Endothelial cell of umbilical vein (primary cell): ENCODE results near the gene AUTS2. TPM values are rescaled to one million over a fixed set of nuclear protein-coding genes. Genes with fewer than 3 reads are reported as not detected.
"Not testable (repeated sequence)": the region's sequence is repeated elsewhere in the genome, so short reads cannot be mapped to it uniquely, and the experiment has no call there.

ENCODE experiments used
- BruUV-seq: library from RNA; stranded (reverse); fragments of 400-500 nt; replicated peaks from 2 replicates; lab custom pipeline; 2021; lab: Mats Ljungman, UMichigan
- CTCF ChIA-PET: fragments of 300-600, 350-600 bp; sonication (Branson Sonifier 250); formaldehyde crosslinking; loops from one replicate; lab custom pipeline; 2021; ENCODE audit warnings: antibody characterized with exemption, inconsistent platforms; lab: Charles Lee
- POLR2A ChIA-PET: fragments of 300-600, 350-600 bp; sonication (Branson Sonifier 250); formaldehyde crosslinking; loops from one replicate; lab custom pipeline; 2021; ENCODE audit warnings: antibody characterized with exemption, inconsistent platforms; lab: Charles Lee
- DNase-seq: peaks from one replicate; pipeline ENCODE4 v3.0.0-alpha.2; 2011; ENCODE audit warnings: low read depth, low spot score
- FAIRE-seq: peaks from 2 replicates; lab custom pipeline; 2011; peaks lifted over from hg19 to GRCh38; lab: Jason Lieb, UNC
- H2AFZ ChIP-seq: 2 replicates; pipeline ENCODE4 v1.6.0; 2012; ENCODE audit warnings: low read depth, low read length, control low read depth, inconsistent platforms
- H3K27ac ChIP-seq: 2 replicates; pipeline ENCODE4 v1.5.1; 2011; ENCODE audit warnings: low read depth, mild to moderate bottlenecking, control low read depth, low read length, moderate library complexity; ENCODE audit not compliant: insufficient read depth
- H3K27me3 ChIP-seq, 2 experiments: 2 replicates each; pipeline versions ENCODE4 v1.6.0 to v1.6.1; 2011; ENCODE audit warnings: low read length in 2 of 2, mixed read lengths in 1 of 2; ENCODE audit not compliant: control insufficient read depth in 2 of 2, insufficient read depth in 2 of 2
- H3K36me3 ChIP-seq, 2 experiments: 2 replicates in 1 of 2; 3 replicates in 1 of 2; pipeline ENCODE4 v1.5.1; 2011; ENCODE audit warnings: low read length in 2 of 2, mild to moderate bottlenecking in 1 of 2, moderate library complexity in 1 of 2; ENCODE audit not compliant: control insufficient read depth in 2 of 2, insufficient read depth in 2 of 2; ENCODE audit errors: extremely low read depth in 1 of 2
- H3K4me1 ChIP-seq: 3 replicates; pipeline ENCODE4 v1.5.1; 2011; ENCODE audit warnings: mild to moderate bottlenecking, low read length; ENCODE audit not compliant: control insufficient read depth, insufficient read depth; ENCODE audit errors: extremely low read depth
- H3K4me2 ChIP-seq: 2 replicates; pipeline ENCODE4 v1.6.1; 2011; ENCODE audit warnings: low read length, control low read depth, mixed read lengths; ENCODE audit not compliant: insufficient read depth
- H3K4me3 ChIP-seq, 3 experiments: fragments of 200-600 bp in 1 of 3; sonication (generic), shearing (Covaris generic) in 1 of 3; replicated peaks in 1 of 3; 2 replicates each; pipeline ENCODE4 v1.5.1; 2011 to 2016; ENCODE audit warnings: control low read depth in 3 of 3, low read length in 3 of 3, mild to moderate bottlenecking in 2 of 3, inconsistent platforms in 1 of 3, low read depth in 1 of 3, moderate library complexity in 1 of 3; ENCODE audit not compliant: insufficient read depth in 1 of 3
- H3K79me2 ChIP-seq: 2 replicates; pipeline ENCODE4 v1.6.0; 2012; ENCODE audit warnings: low read length, inconsistent platforms; ENCODE audit not compliant: control insufficient read depth, insufficient read depth
- H3K9ac ChIP-seq: replicated peaks from 2 replicates; pipeline ENCODE3; 2011; ENCODE audit warnings: low read length, control low read depth; ENCODE audit not compliant: insufficient read depth; ENCODE audit errors: extremely low read depth
- H3K9me1 ChIP-seq: replicated peaks from 3 replicates; pipeline ENCODE4 v1.6.0; 2011; ENCODE audit warnings: mild to moderate bottlenecking, low read length; ENCODE audit not compliant: control insufficient read depth, insufficient read depth; ENCODE audit errors: extremely low read depth
- H3K9me3 ChIP-seq: replicated peaks from 2 replicates; pipeline ENCODE4 v1.5.1; 2012; ENCODE audit warnings: low read length, inconsistent platforms; ENCODE audit not compliant: control insufficient read depth, insufficient read depth
- H4K20me1 ChIP-seq: replicated peaks from 2 replicates; pipeline ENCODE3; 2011; ENCODE audit warnings: mild to moderate bottlenecking, low read length; ENCODE audit not compliant: control insufficient read depth, insufficient read depth; ENCODE audit errors: extremely low read depth
- EZH2 ChIP-seq: IDR thresholded peaks from 2 replicates; pipeline ENCODE4 v1.6.1; 2012; ENCODE audit warnings: borderline replicate concordance, low read depth, mild to moderate bottlenecking, moderate library complexity, low read length, inconsistent platforms; ENCODE audit not compliant: severe bottlenecking
- FOS ChIP-seq: IDR thresholded peaks from 2 replicates; pipeline ENCODE4 v1.6.1; 2011; ENCODE audit warnings: mild to moderate bottlenecking, low read length, moderate library complexity, borderline replicate concordance; ENCODE audit not compliant: insufficient read depth
- GATA2 ChIP-seq: IDR thresholded peaks from 2 replicates; pipeline ENCODE4 v1.7.0; 2011; ENCODE audit warnings: low read depth, mild to moderate bottlenecking, moderate library complexity, mixed read lengths, low read length; ENCODE audit not compliant: insufficient read length, insufficient read depth
- JUN ChIP-seq: IDR thresholded peaks from 2 replicates; pipeline ENCODE4 v1.6.1; 2011; ENCODE audit warnings: borderline replicate concordance, low read depth; ENCODE audit not compliant: insufficient read length, insufficient read depth
- MYC ChIP-seq: IDR thresholded peaks from one replicate; pipeline ENCODE4 v1.6.1; 2011; ENCODE audit warnings: mild to moderate bottlenecking, low read depth, low read length
- POLR2AphosphoS5 ChIP-seq: IDR thresholded peaks from 2 replicates; pipeline ENCODE4 v1.6.1; 2012; ENCODE audit warnings: low read depth, mild to moderate bottlenecking, control low read depth, low read length, moderate library complexity; ENCODE audit not compliant: insufficient read depth
- dilution Hi-C: fragments of 300-500 bp; cut with MboI; formaldehyde crosslinking; loops from one replicate; pipeline ENCODE4 v1.15.0; 2019; ENCODE audit warnings: low sequenced_read_pairs; ENCODE audit not compliant: extremely low pct_ligation_motif_present
- intact Hi-C: fragments of 100-400 bp; cut with micrococcal nuclease; formaldehyde crosslinking; loops from one replicate; pipeline ENCODE4 v1.10.0; 2022
- polyA plus RNA-seq, 4 experiments: library from polyadenylated mRNA; depleted of rRNA in 3 of 4; stranded (reverse) in 3 of 4; unstranded in 1 of 4; fragments of >200 nt; gene quantifications; 2 replicates each; pipeline versions ENCODE4 v1.2.1 to v1.2.3, GENCODE V29; 2011 to 2012; ENCODE audit warnings: missing spikeins in 1 of 4
- total RNA-seq: library from RNA; stranded (reverse); gene quantifications from 2 replicates; pipeline ENCODE4 v1.2.3, GENCODE V29; 2021
- TF ChIP-seq, protein P1 (sequence below): IDR thresholded peaks from 2 replicates; pipeline ENCODE4 v1.6.1; 2011; ENCODE audit not compliant: insufficient read depth, insufficient read length

Gene AUTS2
- total and polyA plus RNA-seq, 2 donors (not counting 3 experiments of a cell fraction or from before 2014, with no cell fraction given), result 0.59 to 8.0 TPM

DNA sequence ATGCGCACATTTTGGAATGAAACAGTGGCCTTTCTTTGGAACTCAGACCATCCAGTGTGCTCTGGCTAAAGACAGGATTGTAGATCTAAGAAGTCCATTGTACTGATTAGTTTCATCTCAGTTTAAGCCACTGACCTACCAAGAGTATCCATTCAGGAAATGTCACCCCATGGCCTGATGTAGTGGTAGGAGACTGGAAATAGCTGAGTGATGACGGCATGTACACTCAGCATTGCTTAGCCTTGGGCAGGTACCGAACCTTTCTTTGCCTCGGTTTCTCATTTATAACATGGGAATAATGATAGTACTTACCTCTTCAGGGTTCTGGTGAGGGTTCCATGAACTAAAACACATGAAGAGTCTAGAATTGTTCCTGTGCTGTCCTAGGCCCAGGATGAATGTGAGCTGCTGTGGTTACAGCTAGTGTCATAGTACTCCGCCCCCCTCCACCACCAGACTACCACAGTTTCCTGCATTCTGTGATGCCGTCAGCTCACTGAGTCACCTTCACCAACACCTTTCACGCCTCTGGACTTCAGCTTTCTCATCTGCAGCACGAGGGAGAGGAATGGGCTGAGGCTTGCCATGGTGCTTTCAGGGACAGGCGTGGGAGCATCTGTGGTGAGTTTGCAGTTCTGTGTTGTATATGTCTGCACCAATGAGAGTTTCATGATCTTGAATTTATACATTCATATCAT, 1049.7 kb downstream of the AUTS2 start:
- Histone ChIP-seq H3K36me3 (no peaks in the 10 kb centered on the region), H3K4me3 (no peak overlapping the region), H3K4me2 (no peak overlapping the region), H3K9me1 (no peaks in the 10 kb centered on the region), H3K9me3 (no peaks in the 10 kb centered on the region), H3K79me2 (no peaks in the 10 kb centered on the region), H2AFZ (no peak overlapping the region), H3K4me1 (no peaks in the 10 kb centered on the region), H4K20me1 (no peaks in the 10 kb centered on the region), H3K27me3 (no peaks in the 10 kb centered on the region), H3K27ac (no peak overlapping the region), H3K9ac (no peak overlapping the region)
- no peak for DNase-seq
- BruUV-seq, result no TSS peak
- intact Hi-C loops (no loop called here), dilution Hi-C loops (no loop called here)
- TF ChIP-seq JUN (no peak), EZH2 (no peak), POLR2AphosphoS5 (no peak), FOS (no peak), GATA2 (no peak), MYC (no peak)
- TF ChIP-seq, protein P1, sequence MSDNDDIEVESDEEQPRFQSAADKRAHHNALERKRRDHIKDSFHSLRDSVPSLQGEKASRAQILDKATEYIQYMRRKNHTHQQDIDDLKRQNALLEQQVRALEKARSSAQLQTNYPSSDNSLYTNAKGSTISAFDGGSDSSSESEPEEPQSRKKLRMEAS, result no peak
- ChIA-PET POLR2A (no interaction called here), CTCF (no interaction called here)
- FAIRE-seq, result no peak

DNA sequence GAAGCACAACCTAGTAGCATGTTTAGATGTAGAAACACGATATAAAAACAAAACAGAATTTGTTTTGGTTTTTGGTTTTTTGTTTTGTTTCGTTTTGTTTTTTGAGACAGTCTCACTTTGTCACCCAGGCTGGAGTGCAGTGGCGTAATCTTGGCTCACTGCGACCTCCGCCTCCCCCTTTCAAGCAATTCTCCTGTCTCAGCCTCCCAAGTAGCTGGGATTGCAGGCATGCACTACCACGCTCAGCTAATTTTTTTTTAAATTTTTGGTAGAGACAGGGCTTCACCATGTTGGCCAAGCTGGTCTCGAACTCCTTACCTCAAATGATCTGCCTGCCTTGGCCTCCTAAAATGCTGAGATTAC, 1050.2 kb downstream of the AUTS2 start:
- H3K79me2 ChIP-seq, H3K9me3 ChIP-seq, dilution Hi-C loops, H3K27me3 ChIP-seq, H3K36me3 ChIP-seq, POLR2A ChIA-PET, H3K4me3 ChIP-seq, CTCF ChIA-PET, H3K9me1 ChIP-seq, DNase-seq, H4K20me1 ChIP-seq, H3K4me2 ChIP-seq, H3K4me1 ChIP-seq, H3K9ac ChIP-seq, intact Hi-C loops, H2AFZ ChIP-seq, H3K27ac ChIP-seq, BruUV-seq, FAIRE-seq: not testable (repeated sequence)
